Neural crest cell (in vitro differentiated cells): ENCODE data around the gene TAPBPL. TPM values are rescaled to one million over a fixed set of nuclear protein-coding genes. Genes with fewer than 3 reads are reported as not detected.
A peak's percentile ranks its signal among the peaks of the same experiment; 100 is the strongest.

Source experiments
- DNase-seq: peaks from one replicate; pipeline ENCODE4 v3.0.0; 2021; ENCODE audit warnings: low read depth, mixed read lengths, low spot score
- H3K27ac Mint-ChIP-seq: one replicate; pipeline ENCODE4 v1.8.0; 2021; ENCODE audit warnings: mild to moderate bottlenecking, mixed read lengths; ENCODE audit not compliant: unreplicated experiment
- H3K27me3 Mint-ChIP-seq: 2 replicates; pipeline ENCODE4 v1.8.0; 2021; ENCODE audit warnings: low read depth, mild to moderate bottlenecking, mixed read lengths
- H3K36me3 Mint-ChIP-seq: 2 replicates; pipeline ENCODE4 v1.8.0; 2021; ENCODE audit warnings: low read depth, mild to moderate bottlenecking, mixed read lengths
- H3K4me1 Mint-ChIP-seq: 2 replicates; pipeline ENCODE4 v1.8.0; 2021; ENCODE audit warnings: mixed read lengths
- H3K4me3 Mint-ChIP-seq: one replicate; pipeline ENCODE4 v1.8.0; 2021; ENCODE audit warnings: mild to moderate bottlenecking, mixed read lengths
- H3K9me3 Mint-ChIP-seq: 2 replicates; pipeline ENCODE4 v1.8.0; 2021; ENCODE audit warnings: mixed read lengths
- total RNA-seq: library from RNA; stranded (reverse); gene quantifications from 2 replicates; pipeline ENCODE4 v1.2.1, GENCODE V29; 2021
- TF ChIP-seq, protein P1 (sequence below): fragments of 200-600 bp; sonication (generic); conservative IDR thresholded peaks from 2 replicates; pipeline ENCODE4 v1.5.0; 2021; ENCODE audit warnings: antibody characterized with exemption, mild to moderate bottlenecking

TAPBPL gene
- total RNA-seq, 1 donor from 2014 or later, result 1.2 TPM

DNA sequence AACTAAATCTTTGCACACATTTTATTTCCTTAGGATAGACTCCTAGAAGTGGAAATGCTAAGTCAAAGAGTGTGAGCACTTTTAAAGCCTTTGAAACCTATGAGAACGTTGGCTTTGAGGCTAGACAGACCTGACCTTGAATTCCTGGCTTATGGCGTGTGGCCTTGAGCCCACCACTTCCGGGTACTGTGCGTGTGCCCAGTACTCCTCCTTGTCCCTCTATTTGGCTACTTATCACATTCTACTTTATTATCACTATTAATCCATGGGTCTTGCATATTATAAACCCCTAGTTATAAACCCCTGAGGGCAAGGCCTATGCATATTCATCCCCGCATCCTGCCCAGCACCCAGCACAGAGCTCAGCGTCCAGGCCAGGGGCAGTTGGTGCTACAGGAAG is 33.0 kb upstream of the TAPBPL start:
- H3K27ac Mint-ChIP-seq, result no peak overlapping the region
- H3K27me3 Mint-ChIP-seq, result peaks cover 3% of the 10 kb centered on the region
- TF ChIP-seq, protein P1, sequence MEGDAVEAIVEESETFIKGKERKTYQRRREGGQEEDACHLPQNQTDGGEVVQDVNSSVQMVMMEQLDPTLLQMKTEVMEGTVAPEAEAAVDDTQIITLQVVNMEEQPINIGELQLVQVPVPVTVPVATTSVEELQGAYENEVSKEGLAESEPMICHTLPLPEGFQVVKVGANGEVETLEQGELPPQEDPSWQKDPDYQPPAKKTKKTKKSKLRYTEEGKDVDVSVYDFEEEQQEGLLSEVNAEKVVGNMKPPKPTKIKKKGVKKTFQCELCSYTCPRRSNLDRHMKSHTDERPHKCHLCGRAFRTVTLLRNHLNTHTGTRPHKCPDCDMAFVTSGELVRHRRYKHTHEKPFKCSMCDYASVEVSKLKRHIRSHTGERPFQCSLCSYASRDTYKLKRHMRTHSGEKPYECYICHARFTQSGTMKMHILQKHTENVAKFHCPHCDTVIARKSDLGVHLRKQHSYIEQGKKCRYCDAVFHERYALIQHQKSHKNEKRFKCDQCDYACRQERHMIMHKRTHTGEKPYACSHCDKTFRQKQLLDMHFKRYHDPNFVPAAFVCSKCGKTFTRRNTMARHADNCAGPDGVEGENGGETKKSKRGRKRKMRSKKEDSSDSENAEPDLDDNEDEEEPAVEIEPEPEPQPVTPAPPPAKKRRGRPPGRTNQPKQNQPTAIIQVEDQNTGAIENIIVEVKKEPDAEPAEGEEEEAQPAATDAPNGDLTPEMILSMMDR, result no peak
- peaks cover 9% of the 10 kb centered on the region for H3K9me3 Mint-ChIP-seq
- H3K4me3 Mint-ChIP-seq, result no peak overlapping the region
- H3K36me3 Mint-ChIP-seq, result no peaks in the 10 kb centered on the region
- no peak for DNase-seq
- peaks cover 7% of the 10 kb centered on the region for H3K4me1 Mint-ChIP-seq

DNA sequence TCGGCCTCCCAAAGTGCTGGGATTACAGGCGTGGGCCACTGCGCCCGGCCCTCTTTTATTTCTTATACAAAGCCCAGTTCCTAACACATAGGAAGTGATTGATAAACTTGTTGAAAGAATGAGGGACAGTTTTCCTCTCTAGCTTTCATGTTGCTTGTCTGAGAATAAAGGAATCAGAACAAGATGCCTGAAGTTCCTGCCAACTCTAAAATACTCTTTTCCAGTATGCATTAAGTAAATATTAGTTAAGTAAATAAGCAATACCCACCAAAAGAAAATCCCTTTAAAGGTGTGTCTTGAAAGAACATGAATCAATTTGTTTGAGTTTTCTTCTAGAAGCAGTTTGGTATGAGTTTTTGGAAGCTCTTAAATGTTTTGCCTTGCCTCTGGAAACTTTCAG is 31.5 kb upstream of the TAPBPL start:
- TF ChIP-seq, protein P1, result no peak
- H3K36me3 Mint-ChIP-seq, result no peaks in the 10 kb centered on the region
- H3K27ac Mint-ChIP-seq, result no peak overlapping the region
- H3K4me3 Mint-ChIP-seq, result no peak overlapping the region
- H3K9me3 Mint-ChIP-seq, result peaks cover 9% of the 10 kb centered on the region
- H3K4me1 Mint-ChIP-seq, result peaks cover 7% of the 10 kb centered on the region
- peaks cover 3% of the 10 kb centered on the region for H3K27me3 Mint-ChIP-seq
- no peak for DNase-seq

DNA sequence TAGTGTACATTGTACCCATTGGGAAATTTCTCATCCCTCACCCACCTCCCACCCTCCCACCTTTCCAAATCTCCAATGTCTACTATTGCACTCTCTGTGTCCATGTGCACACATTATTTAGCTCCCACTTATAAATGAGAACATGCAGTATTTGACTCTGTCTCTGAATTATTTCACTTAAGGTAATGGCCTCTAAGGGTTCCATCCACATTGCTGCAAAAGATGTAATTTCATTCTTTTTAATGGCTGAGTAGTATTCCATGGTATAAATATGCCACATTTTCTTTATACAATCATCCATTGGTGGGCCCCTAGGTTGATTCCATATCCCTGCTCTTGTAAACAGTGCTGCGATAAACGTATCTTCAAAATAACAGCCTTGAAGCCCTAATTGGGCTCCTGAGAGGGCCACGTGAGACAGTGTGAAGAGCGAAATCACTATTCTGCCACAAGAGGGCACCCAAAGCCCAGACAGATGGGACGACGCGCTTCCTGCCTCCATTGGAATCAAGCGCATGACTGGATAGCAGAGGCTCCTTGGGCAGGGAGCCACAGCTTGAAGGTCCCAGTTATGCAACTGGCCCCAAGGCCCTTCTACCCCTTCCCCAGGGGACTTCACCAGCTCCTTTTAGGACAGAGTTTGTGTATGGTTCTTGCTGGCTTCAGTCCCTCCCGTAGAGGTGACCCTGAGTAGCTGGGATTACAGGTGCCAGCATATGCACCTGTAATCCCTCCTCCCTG is 28.4 kb upstream of the TAPBPL start:
- DNase-seq, result peak; percentile 63
- Mint-ChIP-seq H3K4me3 (no peak overlapping the region), H3K4me1 (peaks cover 7% of the 10 kb centered on the region), H3K9me3 (peaks cover 3% of the 10 kb centered on the region), H3K27me3 (peaks cover 3% of the 10 kb centered on the region), H3K36me3 (no peaks in the 10 kb centered on the region), H3K27ac (peak overlapping the region; percentile 71)
- TF ChIP-seq, protein P1, result peak; percentile 98

DNA sequence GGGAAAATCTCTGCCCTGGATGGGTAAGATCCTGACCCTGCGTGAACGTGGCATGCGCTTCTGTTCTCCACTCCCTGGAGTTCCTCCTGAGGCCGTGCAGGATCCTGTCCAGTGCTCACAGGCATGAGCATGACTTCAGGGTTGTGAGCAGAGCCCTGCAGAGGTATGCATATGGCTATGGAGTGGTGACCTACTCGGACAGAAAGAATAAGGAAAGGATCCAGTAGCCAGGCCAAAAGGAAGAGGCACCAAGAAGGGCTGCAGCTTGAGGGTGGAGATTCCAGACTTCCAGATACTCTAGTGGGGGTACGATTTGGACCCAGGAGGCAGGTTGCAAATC is 27.9 kb upstream of the TAPBPL start:
- Mint-ChIP-seq H3K27ac (peak overlapping the region; percentile 71), H3K4me3 (no peak overlapping the region), H3K4me1 (peaks cover 7% of the 10 kb centered on the region), H3K9me3 (peaks cover 3% of the 10 kb centered on the region), H3K27me3 (peaks cover 3% of the 10 kb centered on the region), H3K36me3 (no peaks in the 10 kb centered on the region)
- no peak for DNase-seq
- TF ChIP-seq, protein P1, result no peak

DNA sequence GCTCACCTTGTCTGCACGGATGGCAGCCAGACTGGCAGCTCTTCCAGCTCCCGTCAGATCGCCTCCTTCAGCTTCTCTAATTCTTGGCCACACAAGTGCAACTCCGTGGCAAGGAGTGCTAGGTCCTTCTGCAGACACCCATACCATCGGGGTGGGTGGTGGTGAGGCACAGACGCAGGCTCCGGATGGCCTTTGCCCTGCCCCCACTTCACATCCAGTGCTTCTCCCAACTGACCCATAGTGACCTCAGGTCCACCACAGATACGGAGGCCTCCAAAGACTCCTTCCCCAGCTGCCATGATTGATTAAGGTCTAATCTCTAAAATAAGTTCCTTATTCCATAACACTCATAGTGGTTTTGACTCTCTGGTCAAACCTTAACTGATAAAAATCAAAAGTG is 27.0 kb upstream of the TAPBPL start:
- Mint-ChIP-seq H3K27ac (no peak overlapping the region), H3K27me3 (peaks cover 3% of the 10 kb centered on the region), H3K36me3 (no peaks in the 10 kb centered on the region), H3K9me3 (peaks cover 3% of the 10 kb centered on the region), H3K4me1 (peaks cover 8% of the 10 kb centered on the region), H3K4me3 (no peak overlapping the region)
- TF ChIP-seq, protein P1, result no peak
- no peak for DNase-seq
